Kidney (tissue), 14 donors: ENCODE data around the gene TEX264. TPM values are rescaled to one million over a fixed set of nuclear protein-coding genes. Genes with fewer than 3 reads are reported as not detected.

Source experiments
- DNase-seq, 5 donors: peaks; one replicate each; pipeline ENCODE4 v3.0.0-alpha.2; 2013 to 2020
- FAIRE-seq: peaks from 2 replicates; lab custom pipeline; 2012; peaks lifted over from hg19 to GRCh38; lab: Jason Lieb, UNC
- H3K27ac ChIP-seq, 2 donors: one replicate each; pipeline ENCODE4 v1.7.0; 2013; ENCODE audit warnings: low read depth in 2 of 2, low read length in 2 of 2, inconsistent platforms in 1 of 2
- H3K27me3 ChIP-seq: one replicate; pipeline ENCODE4 v1.7.1; 2013; ENCODE audit warnings: low read length, inconsistent platforms; ENCODE audit not compliant: control insufficient read depth, insufficient read depth
- H3K36me3 ChIP-seq, 3 donors: one replicate each; pipeline versions ENCODE4 v1.7.0 to v1.7.1; 2013; ENCODE audit warnings: low read length in 3 of 3, control low read depth in 1 of 3, inconsistent platforms in 1 of 3; ENCODE audit not compliant: insufficient read depth in 3 of 3, control insufficient read depth in 2 of 3
- H3K4me1 ChIP-seq, 3 donors: one replicate each; pipeline versions ENCODE4 v1.7.0 to v1.7.1; 2013; ENCODE audit warnings: low read length in 3 of 3, inconsistent platforms in 1 of 3, low read depth in 1 of 3; ENCODE audit not compliant: control insufficient read depth in 2 of 3, insufficient read depth in 2 of 3
- H3K4me3 ChIP-seq, 3 donors: one replicate each; pipeline versions ENCODE4 v1.7.0 to v1.8.1; 2013; ENCODE audit warnings: low read length in 3 of 3, control low read depth in 1 of 3, inconsistent platforms in 1 of 3
- H3K9ac ChIP-seq, 3 donors: one replicate each; pipeline versions ENCODE4 v1.7.0 to v1.7.1; 2013; ENCODE audit warnings: low read length in 3 of 3, control low read depth in 1 of 3, inconsistent platforms in 1 of 3
- H3K9me3 ChIP-seq, 3 donors: one replicate each; pipeline versions ENCODE4 v1.7.0 to v1.7.1; 2013; ENCODE audit warnings: low read length in 3 of 3, control low read depth in 1 of 3, inconsistent platforms in 1 of 3; ENCODE audit not compliant: control insufficient read depth in 2 of 3, insufficient read depth in 1 of 3
- CTCF ChIP-seq: IDR thresholded peaks from 3 replicates; pipeline ENCODE4 v1.5.1; 2012; ENCODE audit warnings: mild to moderate bottlenecking, moderate library complexity, borderline replicate concordance; ENCODE audit not compliant: insufficient read depth; ENCODE audit errors: extremely low read depth
- intact Hi-C: fragments of 100-400 bp; cut with DNase I; formaldehyde crosslinking; loops from one replicate; pipeline ENCODE4 v1.11.1; 2022
- polyA plus RNA-seq: library from polyadenylated mRNA; stranded (reverse); fragments of 350-450 nt; fragmentation: Illumina TruSeq; extraction: RNeasy Lipid Tissue Mini Kit (QIAGEN cat#74804); gene quantifications from one replicate; pipeline ENCODE4 v1.2.3, GENCODE V29; 2014; ENCODE audit warnings: low read depth, low replicate concordance; ENCODE audit not compliant: insufficient read depth
- total RNA-seq: library from RNA; stranded (reverse); fragmentation: NEBNext Ultra II Directional; extraction: Animal tissue kit (Norgen Biotek cat#: 25700); gene quantifications from one replicate; pipeline ENCODE4 v1.2.1, GENCODE V29; 2021
- donor health status: control.
- donor health status: control.
- donor health status: control.
- donor health status: control.
- donor health status: control.
- donor health status: DM: yes; HTN: yes; CAD: no.
- donor health status: Normal renal cell carcinoma (clear cell type).

Gene TEX264
- total and polyA plus RNA-seq, 2 donors from 2014 or later: 68.0 to 208 TPM

DNA sequence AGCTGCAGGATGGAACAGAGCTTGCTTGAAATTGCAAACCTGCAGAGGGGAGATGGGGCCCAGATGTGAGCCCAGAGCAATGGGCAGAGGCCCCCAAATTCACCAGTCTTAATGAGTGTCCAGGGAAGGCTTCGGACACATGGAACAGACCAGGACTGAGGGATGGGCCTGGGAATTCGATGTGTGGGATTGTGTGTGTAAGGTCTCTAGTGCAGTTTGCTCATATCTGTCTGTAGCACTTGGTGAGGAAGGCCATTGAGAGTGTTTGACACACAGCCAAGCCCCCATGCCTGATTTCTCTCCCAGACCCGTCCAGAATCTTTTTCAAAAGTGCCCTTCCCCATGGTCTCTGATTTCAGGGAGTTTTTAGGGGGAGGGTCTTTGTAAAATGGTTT lies 17.2 kb downstream of the TEX264 start:
- FAIRE-seq (no peak), DNase-seq (no peak)
- Histone ChIP-seq H3K4me3 (no peak overlapping the region), H3K27ac (no peak overlapping the region), H3K36me3 (peaks cover 0 to 37% (median 31%) of the 10 kb centered on the region in 3 donors), H3K27me3 (no peaks in the 10 kb centered on the region), H3K9me3 (no peaks in the 10 kb centered on the region), H3K9ac (no peak overlapping the region), H3K4me1 (peaks cover 0 to 28% (median 16%) of the 10 kb centered on the region in 3 donors)
- intact Hi-C loops: no loop called here
- TF ChIP-seq CTCF: no peak

- intact Hi-C loops: no loop called here
- Histone ChIP-seq H3K4me3 (no peak overlapping the region), H3K9ac (no peak overlapping the region), H3K27me3 (no peaks in the 10 kb centered on the region), H3K27ac (no peak overlapping the region), H3K9me3 (no peaks in the 10 kb centered on the region), H3K4me1 (peaks cover 0 to 11% (median 9%) of the 10 kb centered on the region in 3 donors), H3K36me3 (peaks cover 0 to 29% (median 24%) of the 10 kb centered on the region in 3 donors)
- DNase-seq: no peak
- FAIRE-seq: no peak
- no peak for TF ChIP-seq CTCF
Observed at GRCh38 chr3:51691021-51691420, 20.0 kb downstream of the TEX264 start.

DNA sequence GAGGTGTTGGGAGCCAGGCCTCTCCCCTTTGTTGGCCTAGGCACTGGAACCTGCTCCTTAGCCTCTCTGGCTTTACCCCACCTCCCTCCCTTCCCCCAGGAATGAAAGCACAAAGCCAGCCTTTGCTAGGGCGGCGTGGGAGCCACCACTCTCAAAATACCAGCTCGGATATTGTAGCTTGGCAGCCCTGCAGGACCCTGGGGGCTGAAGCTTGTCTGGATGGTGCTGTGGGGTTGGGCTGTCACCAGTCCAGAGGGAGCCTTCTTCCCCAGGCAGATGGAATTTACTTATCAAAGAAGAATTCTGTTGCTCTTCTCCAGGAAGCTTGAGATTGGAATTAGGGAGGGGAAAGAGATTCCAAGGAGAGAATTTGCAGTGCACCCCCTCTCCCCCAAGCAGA lies 20.9 kb downstream of the TEX264 start:
- Histone ChIP-seq H3K36me3 (peaks cover 0 to 35% (median 23%) of the 10 kb centered on the region in 3 donors), H3K4me1 (peaks cover 0 to 10% (median 5%) of the 10 kb centered on the region in 3 donors), H3K9me3 (no peaks in the 10 kb centered on the region), H3K9ac (no peak overlapping the region), H3K4me3 (no peak overlapping the region), H3K27ac (no peak overlapping the region), H3K27me3 (no peaks in the 10 kb centered on the region)
- no peak for FAIRE-seq
- TF ChIP-seq CTCF: no peak
- no peak for DNase-seq
- intact Hi-C loops: no loop called here

DNA sequence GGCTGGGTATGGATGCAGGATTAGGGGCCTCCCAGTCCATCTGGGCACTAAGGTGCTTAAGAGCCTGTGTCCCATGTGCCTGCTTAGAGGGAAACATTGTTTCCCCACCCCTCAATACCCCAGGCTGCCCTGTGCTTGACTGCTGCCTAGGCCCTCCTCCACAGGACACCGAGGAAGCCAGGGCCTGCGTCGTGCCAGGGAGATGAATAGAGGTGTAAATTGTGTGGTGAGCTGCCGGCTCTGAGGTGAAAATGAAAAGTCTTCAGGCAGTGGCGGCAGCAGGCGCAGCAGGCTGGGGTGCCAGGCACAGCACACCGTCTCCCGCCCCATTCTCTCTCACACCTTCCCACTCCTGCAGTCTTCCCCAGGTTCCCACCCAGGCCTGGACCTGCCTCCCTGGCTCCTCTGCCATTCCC lies 21.9 kb downstream of the TEX264 start:
- H3K4me1 ChIP-seq: peaks cover 0 to 4% (median 0%) of the 10 kb centered on the region in 3 donors
- no peak overlapping the region for H3K9ac ChIP-seq
- no peak overlapping the region for H3K4me3 ChIP-seq
- no peak overlapping the region for H3K27ac ChIP-seq
- no peaks in the 10 kb centered on the region for H3K27me3 ChIP-seq
- intact Hi-C loops: no loop called here
- DNase-seq: no peak
- no peak for TF ChIP-seq CTCF
- no peaks in the 10 kb centered on the region for H3K9me3 ChIP-seq
- H3K36me3 ChIP-seq: peaks cover 0 to 40% (median 29%) of the 10 kb centered on the region in 3 donors
- no peak for FAIRE-seq
